HCT116 (cell line): Measurements from ENCODE around the gene PHF21A. TPM values are rescaled to one million over a fixed set of nuclear protein-coding genes. Genes with fewer than 3 reads are reported as not detected.

ENCODE experiments used
- ATAC-seq: fragments of 200-7000 bp; cut with Tn5 transposase; 2 replicates; pipeline ENCODE4 v1.9.1; 2020; ENCODE audit warnings: mild to moderate bottlenecking, moderate library complexity
- BruUV-seq: library from RNA; stranded (reverse); fragments of 400-500 nt; replicated peaks from 2 replicates; lab custom pipeline; 2021; lab: Mats Ljungman, UMichigan
- CTCF ChIA-PET: fragments of 300-600 bp; sonication (Branson Sonifier 250); formaldehyde crosslinking; loops from one replicate; lab custom pipeline; 2021; ENCODE audit warnings: antibody characterized with exemption; lab: Charles Lee
- POLR2A ChIA-PET: fragments of 300-600, 350-600 bp; sonication (Branson Sonifier 250); formaldehyde crosslinking; loops from one replicate; lab custom pipeline; 2021; ENCODE audit warnings: antibody characterized with exemption; lab: Charles Lee
- RAD21 ChIA-PET, 2 experiments: fragments of 300-600 bp; sonication (Branson Sonifier 250); formaldehyde crosslinking; loops; one replicate each; lab custom pipeline; 2023; ENCODE audit warnings: low total read pairs in 2 of 2; ENCODE audit not compliant: uncharacterized antibody in 2 of 2, unreplicated experiment in 2 of 2, low non-redundant PET in 1 of 2; lab: Charles Lee
- DNase-seq: peaks from one replicate; pipeline ENCODE4 v3.0.0-alpha.2; 2010; ENCODE audit warnings: low read depth, low spot score
- H2AFZ ChIP-seq: fragments of 200-600 bp; shearing (Covaris generic), sonication (generic); 2 replicates; pipeline ENCODE4 v1.6.1; 2017; ENCODE audit warnings: low read depth, mixed run types, mixed read lengths, antibody characterized with exemption, low read length; ENCODE audit not compliant: poor library complexity, severe bottlenecking
- H3K27ac ChIP-seq: 2 replicates; pipeline ENCODE4 v1.5.1; 2012; ENCODE audit warnings: low read depth, low read length
- H3K27me3 ChIP-seq: fragments of 200-600 bp; sonication (generic); 2 replicates; pipeline ENCODE4 v1.6.1; 2016; ENCODE audit warnings: mixed run types, low read length, mixed read lengths; ENCODE audit not compliant: insufficient read depth
- H3K36me3 ChIP-seq, 2 experiments: fragments of 200-500 bp in 1 of 2; fragments of 200-600 bp in 1 of 2; sonication (Bioruptor generic) in 1 of 2; sonication (generic) in 1 of 2; 2 replicates each; pipeline versions ENCODE4 v1.5.1 to v1.6.1; 2014 to 2016; ENCODE audit warnings: low read length in 2 of 2, inconsistent platforms in 1 of 2, mixed read lengths in 1 of 2, mixed run types in 1 of 2; ENCODE audit not compliant: insufficient read depth in 2 of 2, control insufficient read depth in 1 of 2
- H3K4me1 ChIP-seq, 2 experiments: fragments of 200-600 bp in 1 of 2; sonication (generic) in 1 of 2; 2 replicates each; pipeline versions ENCODE4 v1.5.1 to v1.6.1; 2012 to 2017; ENCODE audit warnings: low read length in 2 of 2, inconsistent platforms in 1 of 2, mild to moderate bottlenecking in 1 of 2, mixed read lengths in 1 of 2, mixed run types in 1 of 2, moderate library complexity in 1 of 2; ENCODE audit not compliant: insufficient read depth in 2 of 2, control insufficient read depth in 1 of 2
- H3K4me2 ChIP-seq: fragments of 200-600 bp; sonication (generic); 2 replicates; pipeline ENCODE4 v1.6.1; 2017; ENCODE audit warnings: mixed run types, low read length, mixed read lengths
- H3K4me3 ChIP-seq, 2 experiments: fragments of 200-600 bp in 1 of 2; sonication (generic) in 1 of 2; replicated peaks in 1 of 2; 2 replicates each; pipeline ENCODE4 v1.5.1; 2011 to 2016; ENCODE audit warnings: low read length in 2 of 2, control low read depth in 1 of 2, low read depth in 1 of 2, mild to moderate bottlenecking in 1 of 2, mixed read lengths in 1 of 2, mixed run types in 1 of 2
- H3K79me2 ChIP-seq: fragments of 200-600 bp; sonication (generic); 2 replicates; pipeline ENCODE4 v1.6.1; 2017; ENCODE audit warnings: mild to moderate bottlenecking, mixed run types, low read length, moderate library complexity, mixed read lengths; ENCODE audit not compliant: insufficient read depth
- H3K9ac ChIP-seq: fragments of 200-600 bp; sonication (generic); 2 replicates; pipeline ENCODE4 v1.6.1; 2016; ENCODE audit warnings: low read length, mixed read lengths
- H3K9me2 ChIP-seq: fragments of 200-600 bp; sonication (generic), shearing (Covaris generic); 2 replicates; pipeline ENCODE4 v1.6.1; 2017; ENCODE audit warnings: mixed run types, mild to moderate bottlenecking, moderate library complexity; ENCODE audit not compliant: insufficient read depth
- H3K9me3 ChIP-seq, 2 experiments: fragments of 200-500 bp in 1 of 2; fragments of 200-600 bp in 1 of 2; sonication (Bioruptor generic) in 1 of 2; sonication (generic) in 1 of 2; 2 replicates each; pipeline ENCODE4 v1.6.1; 2014 to 2017; ENCODE audit warnings: low read length in 2 of 2, mixed read lengths in 2 of 2, inconsistent platforms in 1 of 2, low read depth in 1 of 2, mild to moderate bottlenecking in 1 of 2, mixed run types in 1 of 2, moderate library complexity in 1 of 2; ENCODE audit not compliant: control insufficient read depth in 1 of 2, insufficient read depth in 1 of 2
- H4K20me1 ChIP-seq: fragments of 200-600 bp; sonication (generic), shearing (Covaris generic); 2 replicates; pipeline ENCODE4 v1.6.1; 2017; ENCODE audit warnings: mixed run types, mild to moderate bottlenecking, moderate library complexity; ENCODE audit not compliant: insufficient read depth
- CEBPB ChIP-seq: IDR thresholded peaks from 2 replicates; pipeline ENCODE4 v1.6.1; 2012; ENCODE audit warnings: low read depth
- EGR1 ChIP-seq: IDR thresholded peaks from 2 replicates; pipeline ENCODE4 v1.6.1; 2012; ENCODE audit warnings: low read depth
- ELF1 ChIP-seq: IDR thresholded peaks from 2 replicates; pipeline ENCODE4 v1.6.1; 2012; ENCODE audit warnings: low read depth, borderline replicate concordance
- EZH2 ChIP-seq: fragments of 200-600 bp; sonication (generic); IDR thresholded peaks from 2 replicates; pipeline ENCODE4 v1.6.1; 2017; ENCODE audit warnings: antibody characterized with exemption, mixed run types
- EZH2phosphoT487 ChIP-seq: fragments of 200-600 bp; IDR thresholded peaks from 2 replicates; pipeline ENCODE4 v1.6.1; 2018; ENCODE audit warnings: antibody characterized with exemption, borderline replicate concordance
- JUND ChIP-seq: IDR thresholded peaks from 2 replicates; pipeline ENCODE4 v1.6.1; 2012
- MAX ChIP-seq: IDR thresholded peaks from 2 replicates; pipeline ENCODE4 v1.6.1; 2012
- POLR2A ChIP-seq: IDR thresholded peaks from 2 replicates; pipeline ENCODE4 v1.7.0; 2011; ENCODE audit warnings: borderline replicate concordance; ENCODE audit not compliant: insufficient read depth, insufficient read length; ENCODE audit errors: extremely low read depth
- RAD21 ChIP-seq: IDR thresholded peaks from 2 replicates; pipeline ENCODE4 v1.6.1; 2012; ENCODE audit warnings: low read depth, mild to moderate bottlenecking
- REST ChIP-seq: IDR thresholded peaks from 2 replicates; pipeline ENCODE4 v1.6.1; 2012; ENCODE audit warnings: low read depth
- SP1 ChIP-seq: IDR thresholded peaks from 2 replicates; pipeline ENCODE4 v1.6.1; 2012; ENCODE audit warnings: low read depth
- SRF ChIP-seq: IDR thresholded peaks from 2 replicates; pipeline ENCODE4 v1.6.1; 2012; ENCODE audit warnings: low read depth
- TCF7L2 ChIP-seq: IDR thresholded peaks from 2 replicates; pipeline ENCODE4 v1.7.0; 2011; ENCODE audit warnings: borderline replicate concordance, inconsistent platforms; ENCODE audit not compliant: insufficient read depth, insufficient read length; ENCODE audit errors: extremely low read depth
- YY1 ChIP-seq: IDR thresholded peaks from 2 replicates; pipeline ENCODE4 v1.6.1; 2011; ENCODE audit warnings: low read length, low read depth, moderate library complexity, mild to moderate bottlenecking; ENCODE audit not compliant: insufficient replicate concordance; ENCODE audit errors: extremely low read depth
- ZBTB33 ChIP-seq: IDR thresholded peaks from 2 replicates; pipeline ENCODE4 v1.6.1; 2011; ENCODE audit warnings: mild to moderate bottlenecking, low read length, moderate library complexity; ENCODE audit not compliant: insufficient replicate concordance; ENCODE audit errors: extremely low read depth
- ZNF274 ChIP-seq: fragments of 200-500 bp; sonication (Bioruptor generic); IDR thresholded peaks from 2 replicates; pipeline ENCODE4 v1.6.1; 2014; ENCODE audit warnings: mild to moderate bottlenecking, low read depth, low read length, inconsistent platforms
- intact Hi-C: fragments of 100-400 bp; cut with micrococcal nuclease; formaldehyde crosslinking; loops from 2 replicates; pipeline ENCODE4 v1.10.0; 2022
- total RNA-seq: library from RNA; stranded (reverse); gene quantifications from one replicate; pipeline ENCODE4 v1.2.1, GENCODE V29; 2021; ENCODE audit not compliant: unreplicated experiment
- TF ChIP-seq, protein P1 (sequence below), 3 experiments: fragments of 200-600 bp in 1 of 3; sonication (generic) in 1 of 3; IDR thresholded peaks in 2 of 3; conservative IDR thresholded peaks in 1 of 3; 2 replicates each; pipeline ENCODE4 v1.5.1; 2012 to 2017; ENCODE audit warnings: low read depth in 2 of 3, low read length in 2 of 3, antibody characterized with exemption in 1 of 3, borderline replicate concordance in 1 of 3, control low read depth in 1 of 3, mild to moderate bottlenecking in 1 of 3, mixed read lengths in 1 of 3, mixed run types in 1 of 3, moderate library complexity in 1 of 3; ENCODE audit not compliant: insufficient read depth in 1 of 3

PHF21A gene
- total RNA-seq, 1 experiment from 2014 or later, result 27.0 TPM

GRCh38 chr11:46075168-46075567 is 46.1 kb downstream of the PHF21A start:
- H3K9ac ChIP-seq, result no peak overlapping the region
- no peak overlapping the region for H3K4me3 ChIP-seq
- 0 out of 4 replicates have a peak, but pooled peaks cover 0 to 4% of the 10 kb centered on the region in 2 experiments for H3K4me1 ChIP-seq
- no peaks in the 10 kb centered on the region for H4K20me1 ChIP-seq
- POLR2A ChIA-PET, result no interaction called here
- H3K36me3 ChIP-seq, result no peaks in the 10 kb centered on the region
- intact Hi-C loops, result no loop called here
- no peak overlapping the region for H2AFZ ChIP-seq
- no peaks in the 10 kb centered on the region for H3K79me2 ChIP-seq
- RAD21 ChIA-PET, result no interaction called here
- H3K4me2 ChIP-seq, result 0 out of 2 replicates have a peak overlapping the region, but pooled peaks have one; percentile 11
- CTCF ChIA-PET, result no interaction called here
- DNase-seq, result no peak
- TF ChIP-seq ZBTB33 (no peak), MAX (no peak), SP1 (no peak), YY1 (no peak), EZH2phosphoT487 (no peak), SRF (no peak), JUND (no peak), EZH2 (no peak), ZNF274 (no peak), EGR1 (no peak), CEBPB (no peak), TCF7L2 (no peak), RAD21 (no peak), ELF1 (no peak), REST (no peak), POLR2A (no peak)
- TF ChIP-seq, protein P1, sequence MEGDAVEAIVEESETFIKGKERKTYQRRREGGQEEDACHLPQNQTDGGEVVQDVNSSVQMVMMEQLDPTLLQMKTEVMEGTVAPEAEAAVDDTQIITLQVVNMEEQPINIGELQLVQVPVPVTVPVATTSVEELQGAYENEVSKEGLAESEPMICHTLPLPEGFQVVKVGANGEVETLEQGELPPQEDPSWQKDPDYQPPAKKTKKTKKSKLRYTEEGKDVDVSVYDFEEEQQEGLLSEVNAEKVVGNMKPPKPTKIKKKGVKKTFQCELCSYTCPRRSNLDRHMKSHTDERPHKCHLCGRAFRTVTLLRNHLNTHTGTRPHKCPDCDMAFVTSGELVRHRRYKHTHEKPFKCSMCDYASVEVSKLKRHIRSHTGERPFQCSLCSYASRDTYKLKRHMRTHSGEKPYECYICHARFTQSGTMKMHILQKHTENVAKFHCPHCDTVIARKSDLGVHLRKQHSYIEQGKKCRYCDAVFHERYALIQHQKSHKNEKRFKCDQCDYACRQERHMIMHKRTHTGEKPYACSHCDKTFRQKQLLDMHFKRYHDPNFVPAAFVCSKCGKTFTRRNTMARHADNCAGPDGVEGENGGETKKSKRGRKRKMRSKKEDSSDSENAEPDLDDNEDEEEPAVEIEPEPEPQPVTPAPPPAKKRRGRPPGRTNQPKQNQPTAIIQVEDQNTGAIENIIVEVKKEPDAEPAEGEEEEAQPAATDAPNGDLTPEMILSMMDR (IDR thresholded peaks at IDR 0.05 in 2 of 3, conservative IDR thresholded peaks at IDR 0.05 in 1 of 3; ENCODE audit: borderline replicate concordance in 1 of 3, insufficient read depth in 1 of 3, low read depth in 2 of 3, low read length in 2 of 3), result no peak
- no peaks in the 10 kb centered on the region for H3K27me3 ChIP-seq
- H3K9me2 ChIP-seq, result no peaks in the 10 kb centered on the region
- ATAC-seq, result no peak
- no TSS peak for BruUV-seq
- no peaks in the 10 kb centered on the region for H3K9me3 ChIP-seq
- H3K27ac ChIP-seq, result no peak overlapping the region
